ENCODE data around the gene CCDC33. TPM values are rescaled to one million over a fixed set of nuclear protein-coding genes. Genes with fewer than 3 reads are reported as not detected.

Gene CCDC33
- total RNA-seq, 4 donors from 2014 or later, result not detected

DNA sequence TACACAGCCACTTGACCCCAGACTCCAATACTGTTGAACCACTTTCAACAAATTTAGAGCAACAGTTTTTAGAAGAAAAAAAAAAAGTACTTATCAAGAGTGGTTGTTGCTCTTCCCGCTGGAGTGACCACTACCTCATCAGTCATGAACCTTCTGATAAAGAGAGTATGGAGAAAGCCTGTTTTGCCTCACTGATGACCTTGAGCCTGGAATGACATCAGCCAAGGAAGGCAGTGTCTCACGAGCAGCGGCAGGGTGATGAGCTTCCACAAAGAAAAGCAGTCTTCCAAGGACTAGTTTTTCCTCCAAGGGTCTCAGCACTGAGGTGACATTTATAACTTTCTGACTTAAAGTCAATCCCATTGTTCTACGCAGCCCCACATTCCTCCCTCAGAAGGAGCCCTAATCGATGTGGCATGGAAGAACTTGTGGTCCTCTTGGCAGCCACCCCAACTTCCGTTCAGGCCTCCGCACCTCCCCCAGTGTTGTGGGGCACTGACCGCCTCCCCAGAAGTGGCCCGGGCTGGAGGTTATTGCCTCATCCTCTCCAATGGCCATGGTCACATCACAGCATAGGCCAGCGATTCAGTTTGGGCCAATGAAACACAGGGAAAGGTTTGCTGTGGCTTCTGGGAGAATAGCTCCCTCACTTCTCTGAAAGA is 133.1 kb downstream of the CCDC33 start:
- TF ChIP-seq, protein P1, sequence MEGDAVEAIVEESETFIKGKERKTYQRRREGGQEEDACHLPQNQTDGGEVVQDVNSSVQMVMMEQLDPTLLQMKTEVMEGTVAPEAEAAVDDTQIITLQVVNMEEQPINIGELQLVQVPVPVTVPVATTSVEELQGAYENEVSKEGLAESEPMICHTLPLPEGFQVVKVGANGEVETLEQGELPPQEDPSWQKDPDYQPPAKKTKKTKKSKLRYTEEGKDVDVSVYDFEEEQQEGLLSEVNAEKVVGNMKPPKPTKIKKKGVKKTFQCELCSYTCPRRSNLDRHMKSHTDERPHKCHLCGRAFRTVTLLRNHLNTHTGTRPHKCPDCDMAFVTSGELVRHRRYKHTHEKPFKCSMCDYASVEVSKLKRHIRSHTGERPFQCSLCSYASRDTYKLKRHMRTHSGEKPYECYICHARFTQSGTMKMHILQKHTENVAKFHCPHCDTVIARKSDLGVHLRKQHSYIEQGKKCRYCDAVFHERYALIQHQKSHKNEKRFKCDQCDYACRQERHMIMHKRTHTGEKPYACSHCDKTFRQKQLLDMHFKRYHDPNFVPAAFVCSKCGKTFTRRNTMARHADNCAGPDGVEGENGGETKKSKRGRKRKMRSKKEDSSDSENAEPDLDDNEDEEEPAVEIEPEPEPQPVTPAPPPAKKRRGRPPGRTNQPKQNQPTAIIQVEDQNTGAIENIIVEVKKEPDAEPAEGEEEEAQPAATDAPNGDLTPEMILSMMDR (IDR thresholded peaks at IDR 0.05), result no peak
- no peak for TF ChIP-seq POLR2AphosphoS5 (IDR thresholded peaks at IDR 0.05)
- TF ChIP-seq EP300 (IDR thresholded peaks at IDR 0.05), result no peak
- TF ChIP-seq POLR2A (IDR thresholded peaks at IDR 0.05; ENCODE audit: low read depth), result no peak
- WGBS, result 59% methylated on average over 10 of the region's 10 CpGs
- Histone ChIP-seq H3K9me3 (no peaks in the 10 kb centered on the region), H3K4me3 (no peak overlapping the region), H3K27ac (replicated peaks in 1 of 4) (no peak overlapping the region), H3K36me3 (no peaks in the 10 kb centered on the region), H3K27me3 (peaks cover 0 to 22% (median 0%) of the 10 kb centered on the region in 4 donors), H3K4me1 (peaks cover 4 to 30% (median 28%) of the 10 kb centered on the region in 4 donors)
- DNase-seq (ENCODE audit: extremely low spot score), result no peak
- intact Hi-C loops (cut with DNase I), result no loop called here

DNA sequence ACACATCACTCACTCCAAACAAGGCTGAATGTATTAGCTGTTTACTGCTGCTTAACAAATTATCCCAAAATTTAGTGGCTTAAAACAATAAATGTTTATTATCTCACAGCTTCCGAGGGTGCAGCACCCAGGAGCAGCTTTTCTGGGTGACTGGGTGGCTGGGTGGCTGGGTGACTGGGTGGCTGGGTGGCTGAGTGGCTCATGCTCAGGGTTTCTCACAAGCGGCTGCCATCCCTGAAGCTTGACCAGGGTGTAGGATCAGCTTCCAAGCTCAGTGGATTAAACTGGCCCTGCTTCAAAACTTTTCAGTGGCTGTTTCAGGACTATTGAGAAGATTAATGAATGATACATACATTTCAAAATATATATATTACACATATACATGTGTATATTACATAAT is 133.6 kb downstream of the CCDC33 start:
- Histone ChIP-seq H3K36me3 (no peaks in the 10 kb centered on the region), H3K4me1 (peaks cover 8 to 35% (median 33%) of the 10 kb centered on the region in 4 donors), H3K4me3 (no peak overlapping the region), H3K27me3 (peaks cover 0 to 20% (median 0%) of the 10 kb centered on the region in 4 donors), H3K9me3 (no peaks in the 10 kb centered on the region), H3K27ac (replicated peaks in 1 of 4) (no peak overlapping the region)
- TF ChIP-seq EP300 (IDR thresholded peaks at IDR 0.05), result no peak
- TF ChIP-seq, protein P1 (IDR thresholded peaks at IDR 0.05), result no peak
- no peak for TF ChIP-seq POLR2AphosphoS5 (IDR thresholded peaks at IDR 0.05)
- no peak for TF ChIP-seq POLR2A (IDR thresholded peaks at IDR 0.05; ENCODE audit: low read depth)
- intact Hi-C loops (cut with DNase I), result loop anchor here (5.0 to 10.0 kb wide), 3 partner anchors 118 to 398 kb away; no protein-coding TSS in a partner anchor
- DNase-seq (ENCODE audit: extremely low spot score), result no peak
- WGBS, result 89% methylated on average over 2 of the region's 2 CpGs

DNA sequence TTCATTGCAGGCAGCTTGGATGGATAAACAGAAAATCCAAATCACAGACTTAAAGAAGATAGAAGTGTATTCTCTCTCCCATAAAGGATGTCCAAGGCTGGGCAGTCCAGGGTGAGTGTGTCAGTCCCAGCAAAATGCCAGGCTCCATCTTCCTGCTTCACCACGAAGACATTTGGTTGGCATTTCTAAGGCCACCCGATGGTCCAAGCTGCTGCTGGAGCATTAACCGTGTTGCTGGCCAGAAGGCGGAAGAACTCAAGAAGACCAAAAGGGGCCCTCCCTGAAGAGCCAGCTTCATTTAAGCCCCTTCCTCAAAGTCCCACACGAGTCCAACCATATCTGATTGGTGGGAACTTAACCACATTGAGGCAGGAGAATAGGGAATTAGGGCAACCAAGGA is 134.3 kb downstream of the CCDC33 start:
- no peaks in the 10 kb centered on the region for H3K9me3 ChIP-seq
- 76% methylated on average over 5 of the region's 5 CpGs for WGBS
- TF ChIP-seq EP300 (IDR thresholded peaks at IDR 0.05), result no peak
- TF ChIP-seq, protein P1 (IDR thresholded peaks at IDR 0.05), result no peak
- TF ChIP-seq POLR2A (IDR thresholded peaks at IDR 0.05; ENCODE audit: low read depth), result no peak
- no peak for TF ChIP-seq POLR2AphosphoS5 (IDR thresholded peaks at IDR 0.05)
- no peak overlapping the region for H3K4me3 ChIP-seq
- no peak for DNase-seq (ENCODE audit: extremely low spot score)
- no peak overlapping the region for H3K27ac ChIP-seq (replicated peaks in 1 of 4)
- peaks cover 13 to 36% (median 32%) of the 10 kb centered on the region in 4 donors for H3K4me1 ChIP-seq
- H3K36me3 ChIP-seq, result no peaks in the 10 kb centered on the region
- intact Hi-C loops (cut with DNase I), result loop anchor here (5.0 to 10.0 kb wide), 3 partner anchors 117 to 397 kb away; no protein-coding TSS in a partner anchor
- peaks cover 0 to 13% (median 0%) of the 10 kb centered on the region in 4 donors for H3K27me3 ChIP-seq

DNA sequence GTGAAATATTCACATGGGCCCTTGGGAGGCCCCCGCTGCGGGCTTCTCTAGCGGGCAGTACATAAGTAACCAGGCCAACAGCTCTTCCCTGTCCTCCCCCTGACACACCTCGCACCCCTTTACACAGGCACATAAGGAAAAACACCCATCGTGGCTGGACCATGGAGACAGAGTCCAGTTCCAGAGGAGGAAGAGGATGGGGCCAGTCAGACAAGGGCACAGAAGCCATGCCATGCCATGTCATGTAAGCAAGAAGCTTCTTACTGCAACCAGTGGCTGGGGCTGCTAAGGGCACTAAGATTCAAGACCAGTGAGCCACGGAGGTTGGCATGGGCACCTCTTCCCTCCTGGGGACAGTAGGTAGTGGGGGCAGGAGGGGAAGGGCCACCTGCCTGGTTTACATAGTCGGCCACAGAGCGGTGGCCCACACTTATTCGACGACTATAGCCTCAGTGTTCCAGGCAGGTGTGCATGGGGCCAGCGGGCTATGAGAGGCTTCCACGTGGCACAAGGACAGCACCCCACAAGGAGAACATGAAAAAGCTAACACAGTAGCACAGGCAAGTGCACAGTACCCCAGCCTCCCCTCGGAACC is 137.0 kb downstream of the CCDC33 start:
- intact Hi-C loops (cut with DNase I), result loop anchor here (5.0 to 10.0 kb wide), 3 partner anchors 114 to 394 kb away; no protein-coding TSS in a partner anchor
- no peaks in the 10 kb centered on the region for H3K9me3 ChIP-seq
- no peak overlapping the region for H3K27ac ChIP-seq (replicated peaks in 1 of 4)
- no peaks in the 10 kb centered on the region for H3K36me3 ChIP-seq
- peak overlapping the region in 1 of 4 donors; percentile 59 for H3K4me3 ChIP-seq
- no peaks in the 10 kb centered on the region for H3K27me3 ChIP-seq
- peaks cover 9 to 23% (median 19%) of the 10 kb centered on the region in 4 donors for H3K4me1 ChIP-seq
- TF ChIP-seq EP300 (IDR thresholded peaks at IDR 0.05), result no peak
- TF ChIP-seq POLR2AphosphoS5 (IDR thresholded peaks at IDR 0.05), result no peak
- TF ChIP-seq POLR2A (IDR thresholded peaks at IDR 0.05; ENCODE audit: low read depth), result no peak
- TF ChIP-seq, protein P1 (IDR thresholded peaks at IDR 0.05), result no peak
- 70% methylated on average over 7 of the region's 13 CpGs for WGBS
- DNase-seq (ENCODE audit: extremely low spot score), result no peak
